Gastrocnemius medialis (tissue), 4 donors: Measurements from ENCODE around the gene PDGFC. TPM values are rescaled to one million over a fixed set of nuclear protein-coding genes. Genes with fewer than 3 reads are reported as not detected.

Experiments
- ATAC-seq, 2 donors: fragments of 150-250 bp; one replicate each; pipeline ENCODE4 v1.9.1; 2016
- DNase-seq, 2 donors: peaks; one replicate each; pipeline ENCODE4 v3.0.0-alpha.2; 2019
- H3K27ac ChIP-seq, 4 donors: fragments of 200-600 bp; sonication (generic); 1 replicate in 1 of 4; 2 replicates in 3 of 4; pipeline ENCODE4 v1.5.1; 2016 to 2018; ENCODE audit warnings: mild to moderate bottlenecking in 2 of 4, moderate library complexity in 1 of 4
- H3K27me3 ChIP-seq, 3 donors: fragments of 200-600 bp; sonication (generic) in 2 of 3; 1 replicate in 1 of 3; 2 replicates in 2 of 3; pipeline versions ENCODE4 v1.5.1 to v1.6.0; 2016 to 2019; ENCODE audit warnings: mild to moderate bottlenecking in 1 of 3, moderate library complexity in 1 of 3
- H3K36me3 ChIP-seq, 2 donors: fragments of 200-600 bp; sonication (generic) in 1 of 2; one replicate each; pipeline ENCODE4 v1.5.1; 2017 to 2018
- H3K4me1 ChIP-seq, 2 donors: fragments of 200-600 bp; sonication (generic) in 1 of 2; one replicate each; pipeline ENCODE4 v1.5.1; 2016 to 2017; ENCODE audit warnings: mild to moderate bottlenecking in 2 of 2
- H3K4me3 ChIP-seq, 4 donors: fragments of 200-600 bp; sonication (generic) in 3 of 4; 1 replicate in 1 of 4; 2 replicates in 3 of 4; pipeline ENCODE4 v1.5.1; 2016 to 2019; ENCODE audit warnings: mild to moderate bottlenecking in 2 of 4
- H3K9me3 ChIP-seq, 3 donors: fragments of 200-600 bp; sonication (generic) in 2 of 3; 1 replicate in 1 of 3; 2 replicates in 2 of 3; pipeline ENCODE4 v1.5.1; 2016 to 2019
- POLR2A ChIP-seq, 2 donors: fragments of 450-650 bp; IDR thresholded peaks; one replicate each; pipeline ENCODE4 v1.6.1; 2017; ENCODE audit warnings: antibody characterized with exemption in 2 of 2, mild to moderate bottlenecking in 2 of 2, moderate library complexity in 2 of 2
- in situ Hi-C, 4 donors: fragments of 200-750 bp; cut with MboI; loops; one replicate each; pipeline versions ENCODE4 v1.15.0 to v1.8.0; 2017; ENCODE audit warnings: low sequenced_read_pairs in 4 of 4
- intact Hi-C: fragments of 100-400 bp; cut with DNase I; formaldehyde crosslinking; loops from one replicate; pipeline ENCODE4 v1.15.1; 2023; ENCODE audit warnings: low total_unique reads
- total RNA-seq, 4 donors: library from RNA; depleted of rRNA; stranded (reverse); fragments of >200 nt; gene quantifications; one replicate each; pipeline versions ENCODE4 v1.1.0 to v1.2.3, GENCODE V29; 2016
- TF ChIP-seq, protein P1 (sequence below), 5 experiments: fragments of 450-650 bp in 3 of 5; fragments of 200-600 bp in 2 of 5; sonication (generic) in 2 of 5; IDR thresholded peaks in 4 of 5; conservative IDR thresholded peaks in 1 of 5; 1 replicate in 4 of 5; 2 replicates in 1 of 5; pipeline ENCODE4 v1.5.1; 2016 to 2019; ENCODE audit warnings: antibody characterized with exemption in 5 of 5, mild to moderate bottlenecking in 3 of 5, moderate library complexity in 3 of 5

Gene PDGFC
- total RNA-seq, 4 donors from 2014 or later, result 4.4 to 10.7 (median 6.3) TPM

DNA sequence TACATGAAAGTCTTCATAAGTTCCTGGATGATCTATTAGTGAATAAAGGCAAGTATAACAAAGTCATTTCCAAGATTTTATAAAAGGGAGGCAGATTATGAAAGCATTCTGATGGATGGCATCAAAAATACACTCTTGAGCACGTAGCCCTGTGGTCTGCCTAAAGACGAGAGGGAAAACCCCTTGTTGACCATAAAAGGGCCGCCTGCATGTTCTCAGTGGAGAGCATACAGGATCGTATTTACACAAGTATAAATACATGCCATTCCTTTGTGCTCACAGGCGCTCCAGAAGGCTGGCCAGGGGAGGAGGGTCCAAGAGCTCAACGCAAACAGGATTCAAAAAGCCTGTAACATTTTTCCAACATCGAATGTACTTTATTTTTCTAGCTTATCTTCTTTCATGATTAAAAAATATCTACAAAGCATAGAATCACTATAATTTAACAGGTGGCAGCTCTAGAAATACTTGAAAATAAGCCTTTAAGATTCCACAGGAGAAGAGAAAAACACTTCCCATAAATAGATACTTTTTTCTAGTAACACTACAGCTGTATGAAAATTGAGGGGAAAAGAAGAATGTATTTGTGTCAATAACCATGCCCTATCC, 29.6 kb downstream of the PDGFC start:
- H3K36me3 ChIP-seq, result no peaks in the 10 kb centered on the region
- no peaks in the 10 kb centered on the region for H3K9me3 ChIP-seq
- peak in 1 of 2 donors; percentile 19 for DNase-seq
- in situ Hi-C loops, result no loop called here
- intact Hi-C loops, result no loop called here
- peak; percentile 55 to 59 for ATAC-seq
- H3K4me3 ChIP-seq, result peak overlapping the region; percentile 37 to 52 (median 39)
- H3K27me3 ChIP-seq, result no peaks in the 10 kb centered on the region
- no peak for TF ChIP-seq POLR2A (IDR thresholded peaks at IDR 0.05)
- TF ChIP-seq, protein P1, sequence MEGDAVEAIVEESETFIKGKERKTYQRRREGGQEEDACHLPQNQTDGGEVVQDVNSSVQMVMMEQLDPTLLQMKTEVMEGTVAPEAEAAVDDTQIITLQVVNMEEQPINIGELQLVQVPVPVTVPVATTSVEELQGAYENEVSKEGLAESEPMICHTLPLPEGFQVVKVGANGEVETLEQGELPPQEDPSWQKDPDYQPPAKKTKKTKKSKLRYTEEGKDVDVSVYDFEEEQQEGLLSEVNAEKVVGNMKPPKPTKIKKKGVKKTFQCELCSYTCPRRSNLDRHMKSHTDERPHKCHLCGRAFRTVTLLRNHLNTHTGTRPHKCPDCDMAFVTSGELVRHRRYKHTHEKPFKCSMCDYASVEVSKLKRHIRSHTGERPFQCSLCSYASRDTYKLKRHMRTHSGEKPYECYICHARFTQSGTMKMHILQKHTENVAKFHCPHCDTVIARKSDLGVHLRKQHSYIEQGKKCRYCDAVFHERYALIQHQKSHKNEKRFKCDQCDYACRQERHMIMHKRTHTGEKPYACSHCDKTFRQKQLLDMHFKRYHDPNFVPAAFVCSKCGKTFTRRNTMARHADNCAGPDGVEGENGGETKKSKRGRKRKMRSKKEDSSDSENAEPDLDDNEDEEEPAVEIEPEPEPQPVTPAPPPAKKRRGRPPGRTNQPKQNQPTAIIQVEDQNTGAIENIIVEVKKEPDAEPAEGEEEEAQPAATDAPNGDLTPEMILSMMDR (IDR thresholded peaks at IDR 0.05 in 4 of 5, conservative IDR thresholded peaks at IDR 0.05 in 1 of 5), result no peak
- peaks cover 40 to 46% of the 10 kb centered on the region in 2 donors for H3K4me1 ChIP-seq
- peak overlapping the region in 2 of 4 donors; percentile 13 to 14 for H3K27ac ChIP-seq

DNA sequence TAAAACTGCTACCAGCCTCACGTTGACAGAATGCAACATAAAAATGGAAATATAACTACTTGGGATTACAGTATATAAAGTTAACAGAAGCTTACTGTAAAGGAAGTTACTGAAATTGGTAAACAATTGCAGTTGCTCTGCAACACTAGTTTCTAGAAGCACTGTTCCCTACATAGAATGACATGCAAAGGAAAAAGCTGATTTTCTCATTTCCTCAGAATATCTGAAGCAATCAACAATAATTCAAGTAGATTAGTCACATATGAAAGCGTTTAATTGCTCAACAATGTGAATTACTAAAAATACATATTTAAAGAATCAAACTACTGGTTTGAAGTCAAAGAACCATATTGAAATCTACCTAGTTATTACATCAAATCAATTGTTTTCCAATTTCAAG, 31.8 kb downstream of the PDGFC start:
- DNase-seq (no peak), ATAC-seq (no peak)
- no peaks in the 10 kb centered on the region for H3K27me3 ChIP-seq
- peaks cover 24 to 29% of the 10 kb centered on the region in 2 donors for H3K4me1 ChIP-seq
- intact Hi-C loops (no loop called here), in situ Hi-C loops (no loop called here)
- H3K27ac ChIP-seq, result no peak overlapping the region
- H3K9me3 ChIP-seq, result no peaks in the 10 kb centered on the region
- H3K4me3 ChIP-seq, result no peak overlapping the region
- TF ChIP-seq, protein P1 (IDR thresholded peaks at IDR 0.05 in 4 of 5, conservative IDR thresholded peaks at IDR 0.05 in 1 of 5), result no peak
- TF ChIP-seq POLR2A (IDR thresholded peaks at IDR 0.05), result no peak
- no peaks in the 10 kb centered on the region for H3K36me3 ChIP-seq

DNA sequence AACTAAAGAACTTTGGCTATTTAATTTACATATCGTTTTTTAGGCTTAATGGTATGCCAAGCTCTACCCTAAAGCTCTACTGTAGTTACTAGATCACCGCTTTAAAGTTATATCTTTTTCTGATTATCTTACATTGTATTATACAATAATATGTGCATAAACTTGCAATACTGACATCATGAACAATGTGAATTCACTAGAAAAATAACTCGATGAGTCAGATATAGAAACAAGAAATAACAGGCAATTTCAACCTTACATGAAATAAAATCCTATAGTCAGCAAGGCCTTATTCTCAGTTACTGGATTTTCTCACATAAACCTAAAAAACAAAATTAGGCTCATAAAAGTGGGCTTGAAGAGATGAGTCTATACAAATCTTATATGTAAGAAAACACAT, 32.5 kb downstream of the PDGFC start:
- no peak for TF ChIP-seq POLR2A (IDR thresholded peaks at IDR 0.05)
- TF ChIP-seq, protein P1 (IDR thresholded peaks at IDR 0.05 in 4 of 5, conservative IDR thresholded peaks at IDR 0.05 in 1 of 5), result no peak
- Histone ChIP-seq H3K9me3 (no peaks in the 10 kb centered on the region), H3K36me3 (no peaks in the 10 kb centered on the region), H3K4me1 (peaks cover 21 to 22% of the 10 kb centered on the region in 2 donors), H3K27me3 (no peaks in the 10 kb centered on the region), H3K27ac (no peak overlapping the region), H3K4me3 (no peak overlapping the region)
- in situ Hi-C loops, result no loop called here
- ATAC-seq (no peak), DNase-seq (no peak)
- intact Hi-C loops, result no loop called here

GRCh38 chr4:156934259-156934635, 37.4 kb downstream of the PDGFC start:
- TF ChIP-seq POLR2A (IDR thresholded peaks at IDR 0.05), result no peak
- TF ChIP-seq, protein P1 (IDR thresholded peaks at IDR 0.05 in 4 of 5, conservative IDR thresholded peaks at IDR 0.05 in 1 of 5), result no peak
- DNase-seq (no peak), ATAC-seq (no peak)
- Histone ChIP-seq H3K27ac (no peak overlapping the region), H3K9me3 (no peaks in the 10 kb centered on the region), H3K27me3 (no peaks in the 10 kb centered on the region), H3K36me3 (no peaks in the 10 kb centered on the region), H3K4me1 (no peaks in the 10 kb centered on the region), H3K4me3 (no peak overlapping the region)
- intact Hi-C loops (no loop called here), in situ Hi-C loops (no loop called here)
